UCSD-AML1 (cell line): Measurements from ENCODE around the gene BRD3OS.
"Not testable (repeated sequence)": the region's sequence is repeated elsewhere in the genome, so short reads cannot be mapped to it uniquely, and the experiment has no call there.

Experiments
- DNase-seq: peaks from one replicate; lab custom pipeline; 2025; ENCODE audit not compliant: unreplicated experiment; lab: John Stamatoyannopoulos, UW

BRD3OS gene

GRCh38 chr9:134061688-134062371 is 36.5 kb downstream of the BRD3OS start:
- no peak for DNase-seq

- DNase-seq = no peak
Observed at GRCh38 chr9:134062461-134063087, 37.3 kb downstream of the BRD3OS start.

DNA sequence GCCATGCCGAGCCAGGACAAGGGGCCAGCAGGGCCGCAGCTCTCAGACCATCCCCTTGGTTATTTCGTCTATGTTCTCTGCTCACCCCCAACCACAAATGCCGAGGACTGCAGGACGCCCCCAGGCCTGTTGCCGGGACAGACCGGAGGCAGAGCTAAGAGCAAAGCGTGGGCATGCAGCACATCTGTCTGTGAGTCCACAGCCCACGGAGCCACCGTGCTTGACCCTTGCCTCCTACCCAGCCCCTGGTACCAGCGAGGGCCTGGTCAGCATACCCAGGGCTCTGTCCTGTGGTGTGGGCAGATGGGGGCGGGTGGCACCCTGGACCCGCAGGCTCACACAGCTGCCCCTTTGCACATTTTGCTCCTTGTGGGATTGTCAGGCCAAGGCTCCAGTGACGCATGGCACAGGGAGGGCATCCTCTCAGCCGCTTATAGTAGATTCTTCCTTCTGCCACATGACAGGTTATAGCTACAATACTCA is 37.8 kb downstream of the BRD3OS start:
- DNase-seq = no peak

DNA sequence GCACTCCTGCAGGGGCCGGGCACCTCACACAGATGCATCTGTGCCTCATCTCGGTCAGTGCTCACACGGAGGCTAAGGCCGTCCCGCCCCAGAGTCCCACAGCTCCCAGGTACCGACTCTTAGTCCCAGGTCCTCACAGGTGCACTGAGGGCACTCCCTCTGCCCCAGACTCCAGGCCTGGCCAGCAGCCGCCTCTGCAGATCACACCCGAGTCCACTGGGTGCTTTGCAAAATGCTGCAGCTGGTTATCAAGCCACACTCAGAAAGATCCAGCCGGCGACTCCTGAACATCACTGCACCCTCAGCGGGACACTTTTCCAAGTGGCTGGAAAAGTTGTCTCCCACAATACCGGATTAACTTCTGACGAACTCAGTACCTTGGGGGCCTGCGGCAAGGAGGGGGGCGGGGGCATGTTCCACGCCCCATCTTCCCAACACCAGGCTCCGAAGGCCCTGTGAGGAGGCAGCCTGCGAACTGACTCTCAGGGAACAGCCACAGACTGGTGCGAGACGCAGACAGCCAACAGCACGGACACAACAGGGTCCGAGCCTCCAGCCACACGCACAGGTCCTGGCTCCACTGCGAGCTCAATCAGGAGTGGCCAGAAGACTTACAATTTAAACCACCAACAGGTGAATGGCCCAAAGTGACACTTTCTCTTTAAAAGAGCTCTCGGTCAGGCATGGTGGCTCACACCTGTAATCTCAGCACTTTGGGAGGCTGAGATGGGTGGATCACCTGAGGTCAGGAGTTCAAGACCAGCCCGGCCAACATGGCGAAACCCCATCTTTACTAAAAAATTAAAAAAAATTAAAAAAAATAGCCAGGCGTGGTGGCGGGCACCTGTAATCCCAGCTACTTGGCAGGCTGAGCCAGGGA is 38.5 kb downstream of the BRD3OS start:
- no peak for DNase-seq

GRCh38 chr9:134064711-134065110 is 39.4 kb downstream of the BRD3OS start:
- DNase-seq = no peak

DNA sequence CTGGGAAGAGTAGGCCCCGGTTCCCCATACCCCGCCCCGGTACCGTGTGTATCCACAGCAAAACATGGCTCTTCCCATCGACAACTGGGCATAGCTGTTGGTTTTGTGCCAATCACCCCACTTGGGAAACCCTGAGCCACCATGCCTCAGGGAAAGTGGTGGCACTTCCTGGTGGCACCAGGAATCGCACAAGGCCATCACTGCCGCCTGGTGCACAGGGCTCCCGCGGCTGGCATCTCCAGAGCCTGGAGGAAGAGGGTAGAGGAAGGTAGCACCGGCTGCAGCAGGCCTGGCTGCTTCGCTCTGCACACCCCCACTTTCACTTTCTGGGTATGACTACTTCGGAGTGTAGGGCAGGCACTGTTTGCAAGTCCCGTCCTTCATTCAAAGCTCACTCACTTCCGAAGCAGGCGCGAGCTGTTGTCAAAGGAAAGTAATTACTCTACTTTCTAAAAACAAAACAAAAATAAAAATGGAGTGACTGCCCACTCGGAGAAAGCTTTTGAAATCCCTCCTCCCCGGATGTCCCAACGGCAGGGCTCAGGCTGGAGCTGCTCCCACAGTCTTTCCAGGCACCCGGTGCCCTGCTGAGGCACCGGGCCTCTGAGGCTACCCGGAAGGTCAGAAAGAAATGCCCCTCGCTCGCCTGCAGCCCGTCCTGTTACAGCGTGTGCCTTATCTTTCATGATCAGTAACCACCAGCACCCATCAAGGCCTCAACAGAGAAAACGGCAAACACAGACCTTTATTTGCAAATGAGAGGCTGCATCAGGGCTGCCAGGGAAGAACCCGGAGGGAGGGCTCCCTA is 40.5 kb downstream of the BRD3OS start:
- DNase-seq = peak; percentile 60

GRCh38 chr9:134066526-134066912 is 41.2 kb downstream of the BRD3OS start:
- no peak for DNase-seq

DNA sequence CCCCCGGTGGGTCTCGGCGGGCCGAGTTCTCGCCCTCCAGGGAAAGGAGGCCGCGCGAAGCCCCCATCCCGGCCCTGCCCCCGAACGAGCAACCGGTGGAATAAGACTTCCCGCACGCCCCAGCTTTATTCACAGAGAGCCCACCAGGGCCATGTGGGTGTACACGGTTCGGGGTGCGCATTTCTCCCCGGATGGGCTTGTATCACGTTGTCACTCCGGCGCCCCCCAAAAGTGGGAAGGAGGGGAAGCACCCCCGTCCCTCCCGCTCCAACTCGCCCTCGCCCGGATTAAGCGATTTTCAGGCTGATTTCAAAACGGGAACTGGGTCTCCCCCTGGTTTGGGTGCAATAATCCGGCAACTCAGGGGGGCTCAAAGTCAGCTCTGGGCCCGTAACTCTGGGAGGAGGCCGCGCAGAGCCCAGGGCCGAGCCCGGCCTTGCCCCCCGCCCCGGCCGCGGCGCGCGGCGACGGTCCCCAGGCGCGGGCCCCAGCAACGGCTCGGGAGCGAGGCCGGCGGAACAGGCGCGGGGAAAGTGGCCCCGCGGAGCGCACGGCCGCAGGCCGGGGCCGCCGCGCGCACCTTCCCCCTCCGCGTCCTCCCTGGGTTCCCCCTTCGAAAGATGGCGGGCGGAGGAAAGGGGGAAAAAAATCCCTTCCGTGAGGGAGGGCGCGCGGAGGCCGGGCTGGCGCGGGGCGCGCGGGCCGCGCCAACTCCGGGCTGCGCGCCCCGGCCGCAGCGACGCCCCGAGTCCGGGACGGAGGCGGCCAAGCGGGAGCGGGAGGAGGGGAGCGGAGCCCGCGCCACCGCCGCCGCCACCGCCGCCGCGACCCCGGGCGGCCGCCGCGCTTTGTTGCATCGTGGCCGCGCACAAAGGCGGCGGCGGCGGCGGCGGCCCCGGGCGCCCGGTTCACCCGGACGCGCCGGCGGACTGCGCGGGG is 41.9 kb downstream of the BRD3OS start:
- no peak for DNase-seq

DNA sequence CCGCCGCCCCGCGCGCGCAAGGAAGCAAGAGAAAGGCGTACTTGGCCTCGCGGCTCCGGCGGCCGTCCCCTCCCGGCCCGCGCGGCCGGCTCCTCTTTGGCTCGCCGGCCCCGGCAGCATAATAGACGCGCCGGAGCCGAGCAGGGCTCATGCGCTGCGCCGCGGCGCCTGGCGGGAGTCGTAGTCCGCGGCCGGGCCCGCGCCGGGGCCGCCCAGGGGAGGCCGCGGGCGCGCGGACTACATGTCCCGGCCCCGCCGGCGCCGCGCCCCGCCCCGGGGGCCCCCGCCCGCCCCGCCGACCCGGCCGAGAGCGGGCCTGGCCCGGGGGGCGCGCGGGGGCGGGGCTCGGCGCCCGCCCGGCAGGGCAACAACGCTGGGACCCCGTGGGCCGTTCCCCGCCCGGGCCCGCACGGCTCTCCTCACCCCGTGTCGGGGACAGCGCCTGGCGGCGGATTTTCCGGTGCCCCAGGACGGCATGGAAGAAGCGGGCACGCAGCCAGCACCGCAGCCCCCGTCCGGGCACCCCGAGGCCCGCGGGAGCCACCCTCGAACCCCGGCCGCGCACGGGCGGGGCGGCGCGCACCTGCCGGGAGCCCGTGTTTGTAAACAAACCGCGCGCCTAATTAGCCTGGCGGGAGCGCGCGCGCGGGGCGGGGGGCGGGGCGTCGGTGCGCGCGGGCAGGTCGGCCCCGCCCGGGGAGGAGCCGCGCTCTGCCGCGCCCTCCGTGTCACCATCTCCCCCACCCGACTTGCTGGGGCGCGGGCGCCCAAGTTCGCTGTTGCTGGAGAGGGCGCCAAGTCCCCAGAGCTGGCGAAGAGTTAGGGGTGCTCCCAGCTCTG is 42.8 kb downstream of the BRD3OS start, which contains the start of gene BRD3:
Gene BRD3 (minus strand): TSS at position 123 of the 840 bp plus-strand sequence. CDS start 14,549 bp downstream, outside the sequence.
- DNase-seq = peak; percentile 90

DNA sequence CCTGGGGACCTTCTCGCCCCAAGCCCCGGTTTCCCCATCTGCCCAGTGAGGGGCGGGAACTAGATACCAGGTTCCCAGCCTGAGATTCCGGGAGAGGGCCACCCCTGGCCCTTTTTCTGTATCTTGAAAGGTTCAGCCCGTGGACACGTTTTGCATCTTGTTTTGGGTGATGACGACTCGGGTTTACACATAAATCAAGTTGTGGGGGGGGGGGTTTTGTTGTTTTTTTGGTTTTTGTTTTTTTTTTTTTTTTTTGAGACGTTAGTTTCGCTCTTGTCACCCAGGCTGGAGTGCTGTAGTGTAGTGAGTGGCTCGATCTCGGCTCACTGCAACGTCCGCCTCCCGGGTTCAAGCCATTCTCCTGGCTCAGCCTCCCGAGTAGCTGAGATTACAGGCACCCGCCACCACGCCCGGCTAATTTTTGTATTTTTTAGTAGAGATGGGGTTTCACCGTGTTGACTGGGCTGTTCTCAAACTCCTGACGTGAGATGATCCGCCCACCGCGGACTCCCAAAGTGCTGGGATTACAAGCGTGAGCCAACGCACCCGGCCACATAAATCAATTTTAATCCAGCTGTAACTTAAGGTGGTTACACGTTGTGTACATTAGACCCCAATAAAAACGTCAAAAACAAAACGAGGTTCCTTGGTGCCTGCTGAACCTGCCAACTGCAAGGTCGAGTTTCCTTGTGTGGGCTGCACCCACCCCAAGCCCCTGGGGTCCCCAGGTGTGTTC is 43.6 kb downstream of the BRD3OS start:
- no peak for DNase-seq

- DNase-seq = no peak
Observed at GRCh38 chr9:134069480-134070399, 44.5 kb downstream of the BRD3OS start.

GRCh38 chr9:134071149-134071548 is 45.9 kb downstream of the BRD3OS start:
- no peak for DNase-seq

DNA sequence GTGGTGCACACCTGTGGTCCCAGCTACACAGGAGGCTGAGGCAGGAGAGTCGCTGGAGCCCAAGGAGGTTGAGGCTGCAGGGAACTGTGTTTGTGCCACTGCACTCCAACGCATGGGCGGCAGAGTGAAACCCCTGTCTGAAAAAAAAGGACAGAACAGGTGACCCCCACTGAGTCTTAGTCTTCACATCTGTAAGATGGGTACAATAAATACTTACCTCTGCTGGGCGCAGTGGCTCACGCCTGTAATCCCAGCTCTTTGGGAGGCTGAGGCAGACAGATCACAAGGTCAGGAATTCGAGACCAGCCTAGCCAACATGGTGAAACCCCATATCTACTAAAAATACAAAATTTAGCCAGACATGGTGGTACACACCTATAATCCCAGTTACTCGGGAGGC is 47.4 kb downstream of the BRD3OS start:
- DNase-seq = not testable (repeated sequence)

GRCh38 chr9:134073500-134073899 is 48.2 kb downstream of the BRD3OS start:
- no peak for DNase-seq

GRCh38 chr9:134075689-134076088 is 50.4 kb downstream of the BRD3OS start:
- DNase-seq = not testable (repeated sequence)

DNA sequence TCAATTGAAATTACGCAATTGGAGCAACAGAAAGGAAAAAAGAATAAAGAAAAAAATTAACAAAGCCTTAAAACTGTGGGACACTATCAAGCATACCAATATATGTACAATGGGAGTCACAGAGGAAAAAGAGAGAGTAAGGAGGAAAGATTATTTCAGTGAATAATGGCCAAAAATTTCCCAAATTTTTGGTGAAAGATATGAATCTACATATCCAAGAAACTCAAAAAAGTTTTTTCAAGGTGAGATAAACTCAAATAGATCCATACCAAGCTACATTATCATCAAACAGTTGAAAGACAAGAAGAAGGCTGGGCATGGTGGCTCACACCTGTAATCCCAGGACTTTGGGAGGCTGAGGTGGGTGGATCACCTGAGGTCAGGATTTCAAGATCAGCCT is 51.4 kb downstream of the BRD3OS start:
- no peak for DNase-seq
